Measurements from ENCODE around the gene DPYSL3.

Gene DPYSL3

GRCh38 chr5:147485814-147486213, 24.1 kb downstream of the DPYSL3 start:
- no peak for DNase-seq (ENCODE audit: low spot score)
- TF ChIP-seq CTCF (IDR thresholded peaks at IDR 0.05; ENCODE audit: borderline replicate concordance, control extremely low read depth, extremely low read depth, insufficient read depth, missing control alignments): no peak
- in situ Hi-C loops (cut with MboI; ENCODE audit: low sequenced_read_pairs, unreplicated experiment): no loop called here

- DNase-seq (ENCODE audit: low spot score): no peak
- TF ChIP-seq CTCF (IDR thresholded peaks at IDR 0.05; ENCODE audit: borderline replicate concordance, control extremely low read depth, extremely low read depth, insufficient read depth, missing control alignments): no peak
- in situ Hi-C loops (cut with MboI; ENCODE audit: low sequenced_read_pairs, unreplicated experiment): no loop called here
Observed at GRCh38 chr5:147485046-147485445, 24.8 kb downstream of the DPYSL3 start.

GRCh38 chr5:147484708-147485020, 25.2 kb downstream of the DPYSL3 start:
- no peak for DNase-seq (ENCODE audit: low spot score)
- TF ChIP-seq CTCF (IDR thresholded peaks at IDR 0.05; ENCODE audit: borderline replicate concordance, control extremely low read depth, extremely low read depth, insufficient read depth, missing control alignments): no peak
- in situ Hi-C loops (cut with MboI; ENCODE audit: low sequenced_read_pairs, unreplicated experiment): no loop called here

GRCh38 chr5:147483961-147484707, 25.7 kb downstream of the DPYSL3 start:
- in situ Hi-C loops (cut with MboI; ENCODE audit: low sequenced_read_pairs, unreplicated experiment): no loop called here
- DNase-seq (ENCODE audit: low spot score): no peak
- no peak for TF ChIP-seq CTCF (IDR thresholded peaks at IDR 0.05; ENCODE audit: borderline replicate concordance, control extremely low read depth, extremely low read depth, insufficient read depth, missing control alignments)

GRCh38 chr5:147483188-147483790, 26.6 kb downstream of the DPYSL3 start:
- no peak for DNase-seq (ENCODE audit: low spot score)
- TF ChIP-seq CTCF (IDR thresholded peaks at IDR 0.05; ENCODE audit: borderline replicate concordance, control extremely low read depth, extremely low read depth, insufficient read depth, missing control alignments): no peak
- in situ Hi-C loops (cut with MboI; ENCODE audit: low sequenced_read_pairs, unreplicated experiment): no loop called here

DNA sequence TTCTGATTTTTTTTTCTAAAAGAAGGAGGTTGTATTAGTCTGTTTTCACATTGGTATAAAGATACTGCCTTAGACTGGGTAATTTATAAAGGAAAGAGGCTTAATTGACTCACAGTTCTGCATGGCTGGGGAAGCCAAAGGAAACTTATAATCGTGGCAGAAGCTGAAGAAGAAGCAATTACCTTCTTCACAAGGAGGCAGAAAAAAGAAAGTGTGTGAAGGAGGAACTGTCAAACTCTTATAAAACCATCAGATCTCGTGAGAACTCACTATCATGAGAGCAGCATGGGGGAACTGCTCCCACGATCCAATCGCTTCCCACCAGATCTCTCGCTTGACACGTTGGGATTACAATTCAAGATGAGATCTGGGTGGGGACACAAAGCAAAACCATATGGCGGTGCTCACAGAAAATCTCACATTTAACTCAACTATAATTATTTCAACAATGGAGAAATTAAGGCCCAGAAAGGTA, 27.1 kb downstream of the DPYSL3 start:
- in situ Hi-C loops (cut with MboI; ENCODE audit: low sequenced_read_pairs, unreplicated experiment): no loop called here

More for the DNA sequence above, 27.1 kb downstream of the DPYSL3 start:
- no peak for DNase-seq (ENCODE audit: low spot score)
- no peak for TF ChIP-seq CTCF (IDR thresholded peaks at IDR 0.05; ENCODE audit: borderline replicate concordance, control extremely low read depth, extremely low read depth, insufficient read depth, missing control alignments)

Data from GM13976 (cell line).